OCI-LY3 (cell line): Measurements from ENCODE around the gene NACA2.

Experiments used
- H2AFZ ChIP-seq: fragments of 200-600, 300-600 bp; shearing (Covaris generic); 2 replicates; pipeline ENCODE4 v1.6.0; 2014; ENCODE audit warnings: antibody characterized with exemption, low read depth, low read length
- H3K27ac ChIP-seq: fragments of 200-600, 300-600 bp; sonication (generic); 2 replicates; pipeline ENCODE4 v1.5.1; 2014; ENCODE audit warnings: mild to moderate bottlenecking, low read length, moderate library complexity, mixed read lengths
- H3K27me3 ChIP-seq: fragments of 200-600, 300-600 bp; sonication (generic); 2 replicates; pipeline ENCODE4 v1.6.1; 2014; ENCODE audit warnings: low read depth, low read length, mixed read lengths
- H3K36me3 ChIP-seq: fragments of 200-600, 300-600 bp; sonication (generic); replicated peaks from 2 replicates; pipeline ENCODE3; 2014; ENCODE audit warnings: low read depth, low read length, mixed read lengths
- H3K4me1 ChIP-seq: fragments of 300-600, 200-600 bp; sonication (generic); 2 replicates; pipeline ENCODE4 v1.6.1; 2014; ENCODE audit warnings: low read length, mixed read lengths
- H3K4me2 ChIP-seq: fragments of 200-600, 300-600 bp; sonication (generic); 2 replicates; pipeline ENCODE4 v1.6.1; 2014; ENCODE audit warnings: low read length, mixed read lengths
- H3K4me3 ChIP-seq: fragments of 300-600, 200-600 bp; sonication (generic); 2 replicates; pipeline ENCODE4 v1.5.1; 2014; ENCODE audit warnings: antibody characterized with exemption, mild to moderate bottlenecking, low read length, moderate library complexity
- H3K79me2 ChIP-seq: fragments of 300-600, 200-600 bp; shearing (Covaris generic); 2 replicates; pipeline ENCODE4 v1.6.1; 2014; ENCODE audit warnings: mild to moderate bottlenecking, low read length, mixed read lengths
- H3K9ac ChIP-seq: fragments of 300-600, 200-600 bp; shearing (Covaris generic); 2 replicates; pipeline ENCODE4 v1.6.0; 2014; ENCODE audit warnings: mild to moderate bottlenecking, low read length, moderate library complexity
- H3K9me3 ChIP-seq: fragments of 200-600, 300-600 bp; shearing (Covaris generic); 2 replicates; pipeline ENCODE4 v1.6.1; 2014; ENCODE audit warnings: low read length, mixed read lengths; ENCODE audit not compliant: insufficient read depth
- H4K20me1 ChIP-seq: fragments of 200-600, 300-600 bp; sonication (generic); 2 replicates; pipeline ENCODE4 v1.6.1; 2016; ENCODE audit warnings: low read length, mixed read lengths; ENCODE audit not compliant: insufficient read depth
- CTCF ChIP-seq: fragments of 200-600, 300-600 bp; sonication (generic); IDR thresholded peaks from 2 replicates; pipeline ENCODE4 v1.5.1; 2014; ENCODE audit warnings: antibody characterized with exemption, low read length, low read depth
- EZH2phosphoT487 ChIP-seq: fragments of 200-600 bp; shearing (Covaris generic); IDR thresholded peaks from 2 replicates; pipeline ENCODE4 v1.6.1; 2018; ENCODE audit warnings: antibody characterized with exemption, mixed run types, low read depth

NACA2 gene

DNA sequence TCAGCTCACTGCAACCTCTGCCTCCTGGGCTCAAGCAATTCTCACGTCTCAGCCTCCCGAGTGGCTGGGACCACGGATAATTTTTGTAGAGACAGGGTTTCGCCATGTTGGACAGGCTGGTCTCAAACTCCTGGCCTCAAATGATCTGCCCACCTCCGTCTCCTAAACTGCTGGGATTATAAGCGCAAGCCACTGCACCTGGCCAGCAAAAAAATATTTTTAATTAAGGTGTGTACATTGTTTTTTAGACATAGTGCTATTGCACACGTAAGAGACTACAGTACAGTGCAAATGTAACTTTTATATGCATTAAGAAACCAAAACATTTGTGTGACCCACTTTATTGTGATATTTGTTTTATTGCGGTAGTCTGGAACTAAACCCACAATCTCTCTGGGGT, 49.0 kb downstream of the NACA2 start:
- H3K4me2 ChIP-seq, result no peak overlapping the region
- H3K27me3 ChIP-seq, result peaks cover 4% of the 10 kb centered on the region
- no peak for TF ChIP-seq EZH2phosphoT487
- TF ChIP-seq CTCF, result no peak
- no peaks in the 10 kb centered on the region for H3K36me3 ChIP-seq
- no peak overlapping the region for H3K4me3 ChIP-seq
- H2AFZ ChIP-seq, result no peak overlapping the region
- no peaks in the 10 kb centered on the region for H3K4me1 ChIP-seq
- peaks cover 4% of the 10 kb centered on the region; the same call in 1 of the 2 replicates for H3K9me3 ChIP-seq
- H4K20me1 ChIP-seq, result no peaks in the 10 kb centered on the region
- no peaks in the 10 kb centered on the region for H3K79me2 ChIP-seq
- H3K27ac ChIP-seq, result no peak overlapping the region
- no peak overlapping the region for H3K9ac ChIP-seq

DNA sequence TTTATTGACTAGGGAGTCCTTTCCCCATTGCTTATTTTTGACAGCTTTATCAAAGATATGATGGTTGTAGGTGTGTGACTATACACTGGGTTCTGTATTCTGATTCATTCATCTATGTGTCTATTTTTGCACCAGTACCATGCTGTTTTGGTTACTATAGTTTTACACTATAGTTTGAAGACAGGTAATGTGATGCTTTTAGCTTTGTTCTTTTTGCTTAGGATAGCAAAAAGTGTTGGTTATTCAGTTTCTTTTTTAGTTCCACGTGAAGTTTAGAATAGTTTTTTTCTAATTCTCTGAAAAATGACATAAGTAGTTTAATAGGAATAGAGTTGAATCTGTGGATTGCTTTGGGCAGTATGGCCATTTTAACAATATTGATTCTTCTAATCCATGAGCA, 50.1 kb downstream of the NACA2 start:
- no peaks in the 10 kb centered on the region for H3K4me1 ChIP-seq

More for the DNA sequence above, 50.1 kb downstream of the NACA2 start:
- Histone ChIP-seq H2AFZ (no peak overlapping the region), H3K4me3 (no peak overlapping the region), H3K79me2 (no peaks in the 10 kb centered on the region), H3K27me3 (peaks cover 4% of the 10 kb centered on the region), H3K36me3 (no peaks in the 10 kb centered on the region), H4K20me1 (no peaks in the 10 kb centered on the region), H3K27ac (no peak overlapping the region), H3K9ac (no peak overlapping the region), H3K4me2 (no peak overlapping the region), H3K9me3 (peaks cover 4% of the 10 kb centered on the region; the same call in 1 of the 2 replicates)
- TF ChIP-seq CTCF (no peak), EZH2phosphoT487 (no peak)
